Mucosa of descending colon (tissue), 3 donors: Measurements from ENCODE around the gene TPP1. TPM values are rescaled to one million over a fixed set of nuclear protein-coding genes. Genes with fewer than 3 reads are reported as not detected.

Source experiments
- ATAC-seq: fragments of 200-7000 bp; cut with Tn5 transposase; one replicate; pipeline ENCODE4 v1.9.1; 2020; ENCODE audit warnings: mild to moderate bottlenecking, moderate library complexity
- DNase-seq, 3 donors: peaks; one replicate each; pipeline ENCODE4 v3.0.0-alpha.2; 2020
- H3K36me3 ChIP-seq: fragments of 200-600 bp; one replicate; pipeline ENCODE4 v1.8.0; 2021; ENCODE audit warnings: low read depth, mild to moderate bottlenecking
- H3K4me1 ChIP-seq: fragments of 200-600 bp; one replicate; pipeline ENCODE4 v1.8.0; 2021; ENCODE audit warnings: low read depth, mild to moderate bottlenecking
- H3K4me3 ChIP-seq: fragments of 200-600 bp; one replicate; pipeline ENCODE4 v1.8.0; 2021; ENCODE audit warnings: mild to moderate bottlenecking
- H3K9me3 ChIP-seq: fragments of 200-600 bp; one replicate; pipeline ENCODE4 v1.8.0; 2021; ENCODE audit warnings: mild to moderate bottlenecking
- intact Hi-C, 2 donors: fragments of 100-400 bp; cut with DNase I in 1 of 2; cut with micrococcal nuclease in 1 of 2; formaldehyde crosslinking; loops; one replicate each; pipeline versions ENCODE4 v1.11.0 to v1.11.1; 2022; cut with DNase I, micrococcal nuclease
- total RNA-seq, 3 donors: library from RNA; stranded (reverse); fragmentation: NEBNext Ultra II Directional in 2 of 3; extraction: Animal tissue kit (Norgen Biotek cat#: 25700) in 2 of 3; gene quantifications; one replicate each; pipeline versions ENCODE4 v1.2.1 to v1.2.4, GENCODE V29; 2021 to 2023
- TF ChIP-seq, protein P1 (sequence below): fragments of 200-600 bp; IDR thresholded peaks from one replicate; pipeline ENCODE4 v1.8.0; 2022; ENCODE audit warnings: antibody characterized with exemption, mild to moderate bottlenecking
- donor health status: DM: no; HTN: no; CAD: no; lungs with moderate emphysema.
- donor health status: DM: no; HTN: no; CAD: no.
- donor health status: DM: no; HTN: yes; CAD: no.

Gene TPP1
- total RNA-seq, 3 donors from 2014 or later: 86.4 to 116 (median 93.8) TPM

DNA sequence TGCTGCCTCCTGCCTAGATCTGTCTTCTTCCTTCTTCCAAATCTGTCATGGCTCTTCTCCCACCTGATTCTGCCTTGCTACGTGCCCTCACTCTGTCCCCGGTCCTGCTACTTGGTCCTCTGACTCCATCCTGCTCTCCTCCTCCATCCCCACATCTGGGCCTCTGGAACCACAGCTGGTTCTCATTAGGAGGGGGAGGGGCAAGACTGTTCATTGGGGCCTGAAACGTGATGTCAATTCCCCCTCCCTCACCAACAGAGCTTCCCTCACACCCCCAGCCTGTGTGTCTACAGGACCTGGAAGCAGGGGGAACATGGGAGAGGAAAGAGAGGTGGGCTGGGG is 27.3 kb upstream of the TPP1 start:
- peaks cover 15% of the 10 kb centered on the region for H3K4me1 ChIP-seq
- no peak overlapping the region for H3K4me3 ChIP-seq
- H3K36me3 ChIP-seq: no peaks in the 10 kb centered on the region
- DNase-seq (peak in 2 of 3 donors; percentile 34), ATAC-seq (peak; percentile 28)
- intact Hi-C loops: no loop called here
- H3K9me3 ChIP-seq: no peaks in the 10 kb centered on the region
- TF ChIP-seq, protein P1, sequence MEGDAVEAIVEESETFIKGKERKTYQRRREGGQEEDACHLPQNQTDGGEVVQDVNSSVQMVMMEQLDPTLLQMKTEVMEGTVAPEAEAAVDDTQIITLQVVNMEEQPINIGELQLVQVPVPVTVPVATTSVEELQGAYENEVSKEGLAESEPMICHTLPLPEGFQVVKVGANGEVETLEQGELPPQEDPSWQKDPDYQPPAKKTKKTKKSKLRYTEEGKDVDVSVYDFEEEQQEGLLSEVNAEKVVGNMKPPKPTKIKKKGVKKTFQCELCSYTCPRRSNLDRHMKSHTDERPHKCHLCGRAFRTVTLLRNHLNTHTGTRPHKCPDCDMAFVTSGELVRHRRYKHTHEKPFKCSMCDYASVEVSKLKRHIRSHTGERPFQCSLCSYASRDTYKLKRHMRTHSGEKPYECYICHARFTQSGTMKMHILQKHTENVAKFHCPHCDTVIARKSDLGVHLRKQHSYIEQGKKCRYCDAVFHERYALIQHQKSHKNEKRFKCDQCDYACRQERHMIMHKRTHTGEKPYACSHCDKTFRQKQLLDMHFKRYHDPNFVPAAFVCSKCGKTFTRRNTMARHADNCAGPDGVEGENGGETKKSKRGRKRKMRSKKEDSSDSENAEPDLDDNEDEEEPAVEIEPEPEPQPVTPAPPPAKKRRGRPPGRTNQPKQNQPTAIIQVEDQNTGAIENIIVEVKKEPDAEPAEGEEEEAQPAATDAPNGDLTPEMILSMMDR: no peak

DNA sequence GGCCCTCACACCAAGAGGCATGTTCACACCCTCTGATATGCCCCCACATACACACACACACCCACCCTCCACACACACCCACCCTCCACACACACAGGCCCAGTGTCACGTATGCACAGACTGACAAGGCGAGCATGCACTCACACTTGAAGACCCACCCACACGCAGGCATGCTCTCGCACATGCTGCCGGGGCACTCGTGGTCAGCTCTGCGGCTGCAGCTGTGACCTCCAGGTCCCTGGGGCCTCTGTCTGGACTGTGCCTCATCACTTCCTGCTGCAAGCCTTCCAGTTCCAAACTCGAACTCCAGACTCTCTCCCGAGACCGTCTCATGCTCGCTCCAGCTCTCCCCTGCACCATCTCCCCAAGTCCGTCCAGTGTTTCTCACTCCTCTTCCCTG is 26.8 kb upstream of the TPP1 start:
- no peak overlapping the region for H3K4me3 ChIP-seq
- intact Hi-C loops: no loop called here
- H3K4me1 ChIP-seq: peaks cover 15% of the 10 kb centered on the region
- TF ChIP-seq, protein P1: no peak
- no peaks in the 10 kb centered on the region for H3K36me3 ChIP-seq
- no peaks in the 10 kb centered on the region for H3K9me3 ChIP-seq
- peak; percentile 27 for ATAC-seq
- peak in 2 of 3 donors; percentile 54 to 75 for DNase-seq

- Histone ChIP-seq H3K4me1 (peaks cover 15% of the 10 kb centered on the region), H3K36me3 (no peaks in the 10 kb centered on the region), H3K9me3 (no peaks in the 10 kb centered on the region), H3K4me3 (no peak overlapping the region)
- ATAC-seq (no peak), DNase-seq (no peak)
- TF ChIP-seq, protein P1: no peak
- intact Hi-C loops: no loop called here
Observed at GRCh38 chr11:6642957-6643356, 23.7 kb upstream of the TPP1 start.

DNA sequence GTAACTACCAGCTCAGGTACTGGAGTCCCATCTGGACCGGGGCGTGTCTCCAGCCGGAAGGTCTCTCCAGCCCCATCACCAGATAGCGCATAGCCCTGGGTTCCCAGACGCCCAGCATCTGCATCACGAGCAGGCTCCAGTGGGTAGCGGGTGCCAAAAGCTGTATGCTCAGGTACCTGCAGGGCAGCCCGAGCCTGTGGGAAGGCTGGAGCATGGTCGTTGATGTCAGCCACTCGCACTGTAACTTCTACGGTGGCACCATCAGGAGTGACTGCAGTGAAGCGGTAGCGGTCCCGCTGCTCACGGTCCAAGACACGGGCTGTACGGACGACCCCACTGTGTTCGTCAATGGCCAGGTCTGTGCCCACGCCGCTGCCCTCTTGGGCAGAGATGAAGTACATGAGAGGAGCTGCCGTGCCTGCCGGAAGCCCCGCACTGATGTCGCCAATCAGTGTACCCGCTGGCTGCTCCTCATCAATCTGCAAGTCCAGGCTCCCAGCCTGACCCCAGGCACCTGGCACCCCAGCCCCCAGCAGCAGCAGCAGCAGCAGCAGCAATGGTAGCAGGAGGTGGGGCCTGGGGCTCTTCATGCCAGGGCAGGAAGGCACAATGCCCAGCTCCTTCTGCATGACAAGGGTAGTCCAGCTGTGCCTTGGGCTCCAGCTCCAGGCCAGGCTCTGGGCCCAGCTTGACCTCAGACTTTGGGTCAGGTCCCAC is 21.9 kb upstream of the TPP1 start:
- no peak overlapping the region for H3K4me3 ChIP-seq
- no peak for DNase-seq
- no peaks in the 10 kb centered on the region for H3K36me3 ChIP-seq
- H3K4me1 ChIP-seq: peaks cover 2% of the 10 kb centered on the region
- TF ChIP-seq, protein P1: no peak
- ATAC-seq: no peak
- no peaks in the 10 kb centered on the region for H3K9me3 ChIP-seq
- intact Hi-C loops: no loop called here

DNA sequence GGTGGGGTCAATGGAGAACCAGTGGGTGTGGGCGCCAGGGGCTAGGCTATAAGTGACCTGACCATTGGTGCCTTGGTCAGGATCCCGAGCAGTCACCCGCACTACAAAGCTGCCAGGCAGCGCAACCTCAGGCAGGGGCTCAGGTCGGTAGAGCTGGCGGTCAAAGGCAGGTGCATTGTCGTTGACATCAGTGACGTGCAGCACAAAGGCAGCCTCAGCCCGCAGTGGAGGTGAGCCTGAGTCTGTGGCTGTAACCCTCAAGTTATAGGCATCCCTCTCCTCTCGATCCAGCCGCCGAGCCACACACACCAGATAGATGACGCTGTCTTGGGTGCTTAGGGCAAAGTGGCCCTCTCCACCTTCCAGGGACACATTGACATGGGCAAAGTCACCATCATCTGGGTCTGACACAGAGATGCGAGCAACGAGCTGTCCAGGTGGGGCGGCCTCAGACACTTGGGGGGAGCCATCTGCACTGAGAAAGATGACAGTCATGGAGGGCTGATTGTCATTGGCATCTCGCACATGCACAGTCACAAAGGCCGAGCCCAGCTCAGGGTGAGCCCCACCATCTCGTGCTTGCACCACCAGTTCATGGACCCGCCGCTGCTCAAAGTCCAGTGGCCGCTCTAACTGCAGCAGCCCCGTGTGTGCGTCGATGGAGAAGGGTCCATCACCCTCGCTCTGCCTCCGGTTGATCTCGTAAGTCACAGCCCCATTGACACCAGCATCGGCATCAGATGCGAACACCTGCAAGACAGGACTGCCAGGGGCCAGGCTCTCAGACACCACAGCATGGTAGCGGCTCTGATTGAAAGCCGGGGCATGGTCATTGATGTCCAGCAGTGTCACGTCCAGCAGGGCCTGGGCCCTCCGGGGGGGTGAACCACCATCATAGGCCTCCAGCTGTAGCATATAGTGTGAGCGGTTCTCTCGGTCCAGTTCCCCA is 21.1 kb upstream of the TPP1 start:
- Histone ChIP-seq H3K9me3 (no peaks in the 10 kb centered on the region), H3K4me1 (peaks cover 8% of the 10 kb centered on the region), H3K36me3 (no peaks in the 10 kb centered on the region), H3K4me3 (no peak overlapping the region)
- DNase-seq: no peak
- intact Hi-C loops: no loop called here
- TF ChIP-seq, protein P1: no peak
- no peak for ATAC-seq
